GM12878 (cell line): Measurements from ENCODE around the gene SLC25A48. TPM values are rescaled to one million over a fixed set of nuclear protein-coding genes. Genes with fewer than 3 reads are reported as not detected.

Source experiments
- ATAC-seq: fragments of 200-7000 bp; cut with Tn5 transposase; 3 replicates; pipeline ENCODE4 v1.9.1; 2020; ENCODE audit warnings: mild to moderate bottlenecking, moderate library complexity
- BruUV-seq: library from RNA; stranded (reverse); fragments of 400-500 nt; replicated peaks from 2 replicates; lab custom pipeline; 2021; lab: Mats Ljungman, UMichigan
- CTCF ChIA-PET: fragments of 300-600 bp; sonication (Branson Sonifier 250); formaldehyde crosslinking; extraction: SDS; loops from one replicate; lab custom pipeline; 2021; ENCODE audit warnings: inconsistent platforms; lab: Yijun Ruan, JAX
- POLR2A ChIA-PET: fragments of 350-600 bp; formaldehyde crosslinking; extraction: SDS; loops from one replicate; lab custom pipeline; 2021; ENCODE audit warnings: inconsistent platforms; lab: Charles Lee
- RAD21 ChIA-PET: fragments of 300-600 bp; sonication (Branson Sonifier 250); formaldehyde crosslinking; loops from one replicate; lab custom pipeline; 2023; ENCODE audit warnings: antibody characterized with exemption; ENCODE audit not compliant: unreplicated experiment; lab: Charles Lee
- SMC1A ChIA-PET: fragments of 300-600 bp; sonication (Branson Sonifier 250); formaldehyde crosslinking; loops from one replicate; lab custom pipeline; 2023; ENCODE audit not compliant: unreplicated experiment, uncharacterized antibody; lab: Charles Lee
- DNase-seq: peaks from one replicate; pipeline ENCODE4 v3.0.0-alpha.2; 2011; ENCODE audit warnings: low read depth, low spot score
- FAIRE-seq: peaks from 3 replicates; lab custom pipeline; 2011; peaks lifted over from hg19 to GRCh38; lab: Jason Lieb, UNC
- H2AFZ ChIP-seq: 2 replicates; pipeline ENCODE4 v1.6.0; 2011; ENCODE audit warnings: low read depth, low read length, control low read depth; ENCODE audit not compliant: control insufficient read depth
- H3K27ac ChIP-seq: 2 replicates; pipeline ENCODE4 v1.5.1; 2011; ENCODE audit warnings: control low read depth; ENCODE audit not compliant: control insufficient read depth, insufficient read depth
- H3K27me3 ChIP-seq, 2 experiments: replicated peaks in 1 of 2; 2 replicates each; pipeline versions ENCODE4 v1.6.0 to v1.6.1; 2011; ENCODE audit warnings: low read length in 1 of 2; ENCODE audit not compliant: control insufficient read depth in 2 of 2, insufficient read depth in 2 of 2
- H3K36me3 ChIP-seq, 2 experiments: 2 replicates each; pipeline ENCODE4 v1.5.1; 2011; ENCODE audit warnings: low read length in 1 of 2; ENCODE audit not compliant: control insufficient read depth in 2 of 2, insufficient read depth in 2 of 2
- H3K4me1 ChIP-seq: 2 replicates; pipeline ENCODE4 v1.6.1; 2011; ENCODE audit warnings: mild to moderate bottlenecking, low read length, moderate library complexity, mixed read lengths; ENCODE audit not compliant: control insufficient read depth, insufficient read depth
- H3K4me2 ChIP-seq: 2 replicates; pipeline ENCODE4 v1.6.0; 2011; ENCODE audit warnings: control low read depth; ENCODE audit not compliant: control insufficient read depth, insufficient read depth
- H3K4me3 ChIP-seq: fragments of 200-600 bp; sonication (generic); 2 replicates; pipeline ENCODE4 v1.5.1; 2016
- H3K79me2 ChIP-seq: 2 replicates; pipeline ENCODE4 v1.6.0; 2011; ENCODE audit warnings: low read length; ENCODE audit not compliant: control insufficient read depth, insufficient read depth
- H3K9ac ChIP-seq: 2 replicates; pipeline ENCODE4 v1.8.0; 2011; ENCODE audit warnings: low read length, control low read depth, mixed read lengths; ENCODE audit not compliant: control insufficient read depth, insufficient read depth
- H3K9me3 ChIP-seq: replicated peaks from 3 replicates; pipeline ENCODE4 v1.5.1; 2011; ENCODE audit warnings: mild to moderate bottlenecking, low read length; ENCODE audit not compliant: control insufficient read depth, insufficient read depth
- H4K20me1 ChIP-seq: 2 replicates; pipeline ENCODE4 v1.6.0; 2011; ENCODE audit not compliant: control insufficient read depth, insufficient read depth
- CBFB ChIP-seq: IDR thresholded peaks from 2 replicates; pipeline ENCODE4 v1.6.1; 2016; ENCODE audit warnings: antibody characterized with exemption, low read depth
- CREM ChIP-seq: IDR thresholded peaks from 2 replicates; pipeline ENCODE4 v1.6.1; 2014; ENCODE audit warnings: antibody characterized with exemption, low read depth
- E2F4 ChIP-seq: IDR thresholded peaks from 2 replicates; pipeline ENCODE4 v1.6.1; 2012; ENCODE audit warnings: low read depth, low read length, improper control_type of control experiment
- EED ChIP-seq: sonication (generic); IDR thresholded peaks from 2 replicates; pipeline ENCODE4 v1.6.1; 2016; ENCODE audit warnings: antibody characterized with exemption, low read depth
- EP300 ChIP-seq, 2 experiments: fragments of 150-350 bp in 1 of 2; IDR thresholded peaks; 2 replicates each; pipeline ENCODE4 v1.6.1; 2011 to 2012; ENCODE audit warnings: low read depth in 2 of 2, low read length in 2 of 2, borderline replicate concordance in 1 of 2, improper control_type of control experiment in 1 of 2, inconsistent platforms in 1 of 2; ENCODE audit not compliant: control insufficient read depth in 1 of 2
- ESRRA ChIP-seq: IDR thresholded peaks from 2 replicates; pipeline ENCODE4 v1.6.1; 2012; ENCODE audit warnings: mild to moderate bottlenecking, low read length, improper control_type of control experiment
- IKZF1 ChIP-seq: fragments of 450-650 bp; conservative IDR thresholded peaks from 2 replicates; pipeline ENCODE4 v1.6.1; 2017; ENCODE audit warnings: antibody characterized with exemption, mild to moderate bottlenecking
- MYB ChIP-seq: fragments of 150-350 bp; IDR thresholded peaks from 2 replicates; pipeline ENCODE4 v1.6.1; 2014; ENCODE audit warnings: mild to moderate bottlenecking, low read depth, low read length, borderline replicate concordance
- NFYA ChIP-seq: IDR thresholded peaks from 2 replicates; pipeline ENCODE4 v1.6.1; 2011; ENCODE audit warnings: low read depth, mild to moderate bottlenecking, low read length, improper control_type of control experiment, borderline replicate concordance
- SMC3 ChIP-seq: IDR thresholded peaks from 2 replicates; pipeline ENCODE4 v1.6.1; 2011; ENCODE audit warnings: low read length, improper control_type of control experiment, borderline replicate concordance
- TCF7 ChIP-seq: IDR thresholded peaks from 2 replicates; pipeline ENCODE4 v1.6.1; 2014; ENCODE audit warnings: antibody characterized with exemption, borderline replicate concordance
- ZBTB33 ChIP-seq: fragments of 450-650 bp; IDR thresholded peaks from 2 replicates; pipeline ENCODE4 v1.6.1; 2017; ENCODE audit warnings: mild to moderate bottlenecking
- ZBTB4 ChIP-seq: fragments of 450-650 bp; formaldehyde crosslinking; IDR thresholded peaks from 2 replicates; pipeline ENCODE4 v1.4.0; 2022; ENCODE audit warnings: mild to moderate bottlenecking, moderate library complexity
- whole genome bisulfite sequencing: methylation state at CpG from one replicate; pipeline ENCODE4 v1.1.6; 2016; ENCODE audit warnings: low lambda C conversion rate; ENCODE audit not compliant: insufficient replicate concordance, insufficient coverage; ENCODE audit errors: missing lambda C conversion rate; 5-methylcytosine and 5-hydroxymethylcytosine counted together
- in situ Hi-C: fragments of 300-500 bp; cut with MboI; formaldehyde crosslinking; loops from 9 replicates; pipeline ENCODE4 v1.14.3; 2018; ENCODE audit warnings: mixed read lengths
- intact Hi-C: fragments of 100-400 bp; cut with micrococcal nuclease; formaldehyde crosslinking; loops from one replicate; pipeline ENCODE4 v1.14.2; 2022; ENCODE audit not compliant: unreplicated experiment
- polyA plus RNA-seq, 11 experiments: library from polyadenylated mRNA; depleted of rRNA in 4 of 11; unstranded in 6 of 11; stranded (reverse) in 5 of 11; fragments of >200 nt; fragmentation: Nextera tagmentation in 4 of 11; fragmentation: Illumina TruSeq in 1 of 11; extraction: Ambion mirVana in 4 of 11; extraction: Trizol in 1 of 11; gene quantifications; 1 replicate in 1 of 11; 2 replicates in 10 of 11; pipeline versions ENCODE4 v1.2.1 to v1.2.3, GENCODE V29; 2011 to 2016; ENCODE audit warnings: inconsistent platforms in 2 of 11, missing spikeins in 2 of 11, low read depth in 1 of 11
- total RNA-seq, 4 experiments: library from RNA; depleted of rRNA in 3 of 4; stranded (reverse); fragments of >200 nt in 3 of 4; fragmentation: Illumina TruSeq in 1 of 4; extraction: Trizol in 1 of 4; gene quantifications; 2 replicates each; pipeline versions ENCODE4 v1.2.1 to v1.2.3, GENCODE V29; 2013 to 2021

The SLC25A48 gene
- total and polyA plus RNA-seq, 10 of the 15 experiments (the other 5 are each of a cell fraction or from before 2014, with no cell fraction given) = 0.06 TPM; not detected in 9

- FAIRE-seq (no peak), ATAC-seq (no peak), DNase-seq (no peak)
- ChIA-PET POLR2A (no interaction called here), SMC1A (no interaction called here), CTCF (no interaction called here), RAD21 (no interaction called here)
- no peak overlapping the region for H2AFZ ChIP-seq
- H3K27me3 ChIP-seq = peaks cover 3 to 4% of the 10 kb centered on the region in 2 experiments; a peak in 2 of 4 replicates
- BruUV-seq = no TSS peak
- no peak overlapping the region for H3K4me3 ChIP-seq
- intact Hi-C loops = no loop called here
- WGBS = no CpG with 5 or more reads among the region's 1 CpG
- TF ChIP-seq EP300 (IDR thresholded peaks at IDR 0.05; ENCODE audit: borderline replicate concordance in 1 of 2, control insufficient read depth in 1 of 2, low read depth in 2 of 2, low read length in 2 of 2) (no peak), CBFB (no peak), SMC3 (no peak), ZBTB33 (no peak), TCF7 (no peak), NFYA (no peak), EED (no peak), MYB (no peak), ZBTB4 (CRISPR knock-in tag) (no peak), E2F4 (no peak), IKZF1 (no peak), ESRRA (no peak), CREM (no peak)
- in situ Hi-C loops = no loop called here
- H3K9ac ChIP-seq = no peak overlapping the region
- no peak overlapping the region for H3K4me2 ChIP-seq
- H3K79me2 ChIP-seq = no peaks in the 10 kb centered on the region
- no peak overlapping the region for H3K27ac ChIP-seq
- no peaks in the 10 kb centered on the region; the same call in 1 of the 2 replicates for H4K20me1 ChIP-seq
- H3K9me3 ChIP-seq = no peaks in the 10 kb centered on the region; the same call in 2 of the 3 replicates
- no peaks in the 10 kb centered on the region for H3K4me1 ChIP-seq
- H3K36me3 ChIP-seq = no peaks in the 10 kb centered on the region
These were observed 25.2 kb downstream of the SLC25A48 start for GRCh38 chr5:135859641-135860040.
